GM18907 (cell line): ENCODE results near the gene THAP7.
"Not testable (repeated sequence)": the region's sequence is repeated elsewhere in the genome, so short reads cannot be mapped to it uniquely, and the experiment has no call there.

Experiments
- ATAC-seq: cut with Tn5 transposase; IDR thresholded peaks from one replicate; pipeline ENCODE4 v1.9.1; 2021; ENCODE audit warnings: mild to moderate bottlenecking, moderate library complexity; ENCODE audit not compliant: unreplicated experiment

The THAP7 gene, protein sequence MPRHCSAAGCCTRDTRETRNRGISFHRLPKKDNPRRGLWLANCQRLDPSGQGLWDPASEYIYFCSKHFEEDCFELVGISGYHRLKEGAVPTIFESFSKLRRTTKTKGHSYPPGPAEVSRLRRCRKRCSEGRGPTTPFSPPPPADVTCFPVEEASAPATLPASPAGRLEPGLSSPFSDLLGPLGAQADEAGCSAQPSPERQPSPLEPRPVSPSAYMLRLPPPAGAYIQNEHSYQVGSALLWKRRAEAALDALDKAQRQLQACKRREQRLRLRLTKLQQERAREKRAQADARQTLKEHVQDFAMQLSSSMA

GRCh38 chr22:21001601-21002325, at the start of gene THAP7:
Gene THAP7 (minus strand): TSS chr22:21002118. CDS start chr22:21001911, 207 bp downstream.
- ATAC-seq = peak; percentile 89

DNA sequence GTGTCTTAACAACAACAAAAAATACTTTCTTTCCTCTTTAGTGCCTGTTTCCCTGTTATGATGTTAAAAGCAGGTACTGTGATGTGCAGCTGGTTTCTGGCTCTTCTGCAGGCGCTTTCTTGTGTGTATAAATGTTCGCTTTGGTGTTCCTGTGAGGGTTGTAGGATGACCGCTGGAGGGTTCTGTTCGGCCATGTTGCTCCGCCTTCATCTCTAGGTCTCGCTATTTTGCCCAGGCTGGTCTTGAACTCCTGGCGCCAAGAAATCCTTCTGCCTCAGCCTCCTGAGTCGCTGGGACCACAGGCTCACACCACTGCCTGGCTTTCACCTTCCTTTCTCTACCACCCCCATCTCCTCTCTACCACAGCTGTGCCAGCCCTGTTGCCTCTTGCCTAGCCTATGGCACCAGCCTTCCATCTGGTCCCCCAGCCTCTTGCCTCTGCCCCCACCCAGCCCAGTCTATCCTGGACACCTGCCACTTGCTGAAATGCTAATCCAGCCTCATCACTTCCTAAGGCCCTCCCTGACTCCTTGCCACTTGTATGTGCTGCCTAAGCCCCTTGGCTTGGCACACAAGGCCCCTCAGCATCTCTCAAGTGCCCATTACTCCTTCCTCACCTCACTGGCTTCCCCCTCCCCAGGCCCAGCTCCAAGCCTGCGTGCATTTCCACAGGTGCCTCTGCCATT, 49.4 kb upstream of the THAP7 start:
- no peak for ATAC-seq

GRCh38 chr22:21048965-21049364, 47.0 kb upstream of the THAP7 start:
- ATAC-seq = not testable (repeated sequence)

- not testable (repeated sequence) for ATAC-seq
These were observed 46.5 kb upstream of the THAP7 start for GRCh38 chr22:21048448-21048847.

DNA sequence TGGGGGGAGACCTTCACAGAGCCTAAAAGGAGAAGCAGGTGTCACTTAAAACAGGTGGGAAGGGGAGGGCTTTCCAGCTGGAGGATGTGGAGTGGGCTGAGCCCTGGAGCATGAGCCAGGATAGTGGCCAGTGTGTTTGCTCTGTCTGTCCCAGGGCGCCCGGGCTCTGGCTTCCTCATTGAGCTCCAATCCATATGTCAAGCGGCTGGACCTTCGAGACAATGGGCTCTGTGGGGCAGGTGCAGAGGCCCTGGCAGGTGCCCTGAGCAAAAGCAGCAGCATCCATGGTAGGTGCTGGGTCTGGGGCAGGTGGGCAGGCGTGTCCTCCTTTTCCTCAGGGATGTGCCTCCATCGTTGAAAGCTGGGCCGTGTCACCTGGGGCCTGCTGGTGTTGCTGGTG, 45.8 kb upstream of the THAP7 start:
- ATAC-seq = no peak

GRCh38 chr22:21047035-21047661, 45.2 kb upstream of the THAP7 start:
- ATAC-seq = no peak

GRCh38 chr22:21045585-21046294, 43.8 kb upstream of the THAP7 start, which contains the start of gene LRRC74B:
Gene LRRC74B (plus strand): TSS chr22:21045946. CDS start chr22:21045987, 41 bp downstream.
- peak; percentile 77 for ATAC-seq

DNA sequence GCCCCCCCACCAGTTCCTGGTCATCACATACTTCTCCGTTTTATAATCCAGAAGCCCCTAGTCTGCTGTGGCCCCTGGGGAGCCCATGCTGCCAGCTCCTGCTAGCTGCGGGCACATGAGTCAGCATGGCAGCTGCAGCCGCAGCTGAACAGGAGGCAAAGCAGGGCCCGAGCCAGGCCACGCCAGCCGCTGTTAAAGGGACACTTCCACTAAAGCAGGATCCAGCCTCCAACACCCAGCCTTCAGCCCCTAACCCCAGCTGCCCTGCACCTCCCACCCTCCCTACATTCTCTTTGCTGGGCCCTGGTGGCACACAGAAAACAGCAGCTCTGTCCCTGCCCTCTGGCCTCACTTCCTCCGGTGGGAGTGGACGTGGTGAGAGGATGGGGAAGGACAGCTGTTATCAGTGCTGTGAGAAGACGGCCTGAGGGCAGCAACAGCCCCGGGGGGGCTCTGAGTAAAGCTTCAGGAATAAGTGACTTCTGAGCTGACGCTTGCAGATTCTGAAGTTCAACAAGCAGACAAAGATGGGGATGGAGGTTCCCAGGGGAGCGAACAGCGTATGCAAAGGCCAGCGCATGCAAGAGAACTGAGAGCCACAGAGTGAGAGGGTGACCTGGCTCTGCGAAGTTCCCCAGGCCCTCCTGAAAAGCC, 43.1 kb upstream of the THAP7 start:
- ATAC-seq = peak; percentile 5

- ATAC-seq = no peak
These were observed 42.1 kb upstream of the THAP7 start for GRCh38 chr22:21043860-21044535.

GRCh38 chr22:21042978-21043859, 41.3 kb upstream of the THAP7 start:
- ATAC-seq = no peak

DNA sequence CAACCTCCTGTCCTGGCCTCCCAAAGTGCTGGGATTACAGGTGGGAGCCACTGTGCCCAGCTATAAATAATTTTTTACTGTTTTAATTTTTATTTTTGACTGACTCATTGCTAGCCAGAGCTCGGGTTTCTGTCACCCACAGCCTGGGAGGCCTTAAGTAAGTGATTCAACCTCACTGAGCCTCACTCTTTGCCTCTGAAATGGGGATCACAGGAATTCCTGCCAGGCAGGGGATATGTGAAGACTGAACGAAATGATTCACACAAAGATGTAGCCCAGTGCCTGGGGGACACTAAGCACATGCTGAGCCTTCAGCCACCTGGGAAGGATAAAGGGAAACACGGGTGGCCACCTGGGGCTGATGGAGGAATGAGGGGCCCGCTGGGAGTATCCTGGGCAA, 40.0 kb upstream of the THAP7 start:
- no peak for ATAC-seq

DNA sequence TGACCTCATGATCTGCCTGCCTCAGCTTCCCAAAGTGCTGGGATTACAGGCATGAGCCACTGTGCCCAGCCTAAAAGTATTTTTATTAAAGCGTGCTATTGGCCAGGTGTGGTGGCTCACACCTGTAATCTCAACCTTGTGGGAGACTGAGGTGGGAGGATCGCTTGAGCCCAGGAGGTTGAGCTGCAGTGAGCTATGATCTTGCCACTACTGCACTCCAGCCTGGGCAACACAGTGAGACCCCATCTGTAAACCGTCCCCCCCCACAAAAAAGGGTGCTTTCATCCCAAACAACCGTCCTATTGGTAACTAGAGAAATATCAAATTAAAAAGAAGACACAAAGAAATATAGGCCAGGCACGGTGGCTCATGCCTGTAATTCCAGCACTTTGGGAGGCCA, 37.2 kb upstream of the THAP7 start:
- not testable (repeated sequence) for ATAC-seq

DNA sequence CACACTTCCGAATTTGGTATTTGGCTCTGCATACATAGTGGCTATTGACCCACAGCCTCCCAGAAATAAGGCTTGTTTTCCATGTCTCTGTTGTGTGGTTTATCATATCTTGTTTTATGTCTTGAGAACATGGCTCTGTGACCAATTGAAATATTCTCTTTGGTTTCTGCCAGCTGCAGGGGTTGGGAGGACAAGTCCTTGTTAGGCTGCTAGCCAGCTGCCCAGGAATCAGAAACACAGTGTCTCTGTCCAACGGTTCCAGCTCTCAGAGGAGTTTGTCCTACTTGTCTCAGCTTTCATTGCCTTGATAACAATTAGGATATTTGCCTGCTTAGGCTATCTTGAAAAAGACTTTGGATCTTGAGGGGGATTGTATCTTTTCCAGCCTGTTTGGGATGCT, 36.5 kb upstream of the THAP7 start:
- ATAC-seq = no peak

- ATAC-seq = no peak
These were observed 33.1 kb upstream of the THAP7 start for GRCh38 chr22:21034989-21035388.

GRCh38 chr22:21033895-21034294, 32.0 kb upstream of the THAP7 start:
- no peak for ATAC-seq

- ATAC-seq = no peak
These were observed 31.2 kb upstream of the THAP7 start for GRCh38 chr22:21032868-21033688.

- ATAC-seq = no peak
These were observed 30.3 kb upstream of the THAP7 start, which contains the start of gene SLC7A4 for GRCh38 chr22:21032037-21032867. Gene SLC7A4 (minus strand): TSS chr22:21032561. CDS start chr22:21031812, 749 bp downstream.
